GM19397 (cell line): ENCODE measurements around the gene CYCS.
"Not testable (repeated sequence)": the region's sequence is repeated elsewhere in the genome, so short reads cannot be mapped to it uniquely, and the experiment has no call there.

Experiments used
- ATAC-seq: cut with Tn5 transposase; IDR thresholded peaks from one replicate; pipeline ENCODE4 v1.9.1; 2021; ENCODE audit warnings: mild to moderate bottlenecking, moderate library complexity; ENCODE audit not compliant: unreplicated experiment

The CYCS gene

DNA sequence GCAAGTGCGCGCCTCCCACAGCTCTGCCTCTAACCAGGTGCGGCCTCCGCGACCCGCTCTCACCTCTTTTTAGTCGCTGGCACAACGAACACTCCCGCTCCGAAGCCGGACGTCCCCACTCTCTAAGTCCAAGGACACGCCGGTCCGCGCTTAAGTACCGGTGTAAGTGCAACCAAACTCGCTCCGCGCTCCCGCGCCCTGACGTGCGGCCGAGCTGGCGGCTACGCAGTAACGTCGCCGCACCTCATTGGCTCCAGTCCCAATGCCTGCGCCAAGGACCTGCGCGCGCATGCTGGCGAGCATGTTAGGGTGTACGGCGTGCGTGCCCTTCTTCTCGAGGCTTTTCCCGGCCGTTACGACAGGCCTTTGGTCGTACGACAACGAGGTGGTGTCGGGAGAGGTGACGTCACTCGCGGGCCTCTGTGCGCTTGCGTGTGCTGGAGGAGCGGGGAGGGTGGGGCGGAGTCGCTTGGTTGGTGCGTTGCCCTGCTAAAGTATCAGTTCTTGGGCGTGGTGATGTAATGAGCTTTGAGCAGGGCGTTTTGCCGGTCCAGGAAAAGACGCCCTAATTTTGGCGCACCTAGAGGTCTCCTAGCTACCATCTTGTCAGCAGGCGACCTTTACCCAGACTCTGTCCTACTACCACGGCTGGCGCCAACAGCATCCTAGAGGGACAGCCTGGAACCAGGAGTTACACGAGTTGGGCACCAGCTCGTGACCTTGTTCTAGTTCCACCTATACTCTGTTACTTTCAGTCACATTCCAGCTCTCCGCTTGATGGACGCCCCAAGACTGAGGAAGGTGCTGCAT is at the start of gene CYCS:
TSS of gene CYCS (minus strand) at position 124 of the 810 bp plus-strand sequence. CDS start 1,141 bp downstream, outside the sequence.
- peak; percentile 94 for ATAC-seq

DNA sequence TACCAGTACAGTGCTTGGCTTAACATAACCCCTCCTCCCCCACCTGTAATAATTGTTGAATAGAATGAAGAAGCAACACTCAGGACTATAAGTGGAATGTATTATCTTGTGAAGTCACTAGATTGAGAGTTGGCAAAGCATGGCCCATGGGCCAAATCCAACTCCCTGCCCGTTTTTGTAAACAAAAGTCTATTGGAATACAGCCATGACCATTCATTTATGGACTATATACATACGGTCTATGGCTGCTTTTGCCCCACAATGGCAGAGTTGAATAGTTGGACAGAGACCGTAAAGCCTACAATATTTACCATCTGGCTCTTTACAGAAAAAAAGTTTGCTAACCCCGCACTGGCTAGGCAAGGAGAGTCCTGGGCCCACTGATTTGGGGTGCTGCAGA is 48.1 kb upstream of the CYCS start:
- no peak for ATAC-seq

DNA sequence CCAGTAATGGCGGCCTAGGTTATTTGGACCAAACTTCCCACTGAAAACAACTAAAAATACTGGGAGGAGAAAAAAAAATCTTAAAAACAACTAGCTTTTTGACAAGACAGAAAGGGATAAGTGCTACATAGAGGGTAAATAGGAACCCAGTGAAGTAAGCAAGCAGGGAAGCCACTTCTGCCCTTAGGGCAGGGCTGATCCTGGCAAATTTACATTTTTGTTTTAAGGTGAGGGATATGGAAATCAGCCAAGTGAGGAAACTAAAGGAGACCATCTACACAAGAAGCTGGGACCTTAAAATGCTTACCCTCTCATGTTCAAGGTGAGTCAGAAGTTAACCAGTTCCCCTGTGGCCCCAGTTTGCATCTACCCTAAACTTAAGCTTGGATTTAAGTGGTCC is 46.5 kb upstream of the CYCS start:
- no peak for ATAC-seq

DNA sequence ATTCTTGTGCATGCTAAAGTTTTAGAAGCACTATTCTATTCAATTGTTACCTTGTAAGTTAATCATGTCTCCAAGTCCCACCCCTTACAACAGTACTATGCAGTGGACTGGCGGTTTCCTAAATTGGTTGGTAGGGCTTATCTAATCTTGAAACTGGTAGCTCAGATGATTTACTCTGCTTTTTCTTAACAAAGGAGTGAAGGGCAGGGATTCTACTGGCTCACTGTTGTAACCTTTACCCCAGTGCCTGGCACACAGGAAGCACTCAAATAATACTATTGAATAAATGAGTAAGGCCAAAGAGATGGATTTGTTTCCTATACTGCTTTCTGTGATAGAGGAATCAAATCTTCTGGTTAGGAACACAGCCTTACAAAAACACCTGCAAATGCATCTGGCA is 46.0 kb upstream of the CYCS start:
- ATAC-seq = no peak

DNA sequence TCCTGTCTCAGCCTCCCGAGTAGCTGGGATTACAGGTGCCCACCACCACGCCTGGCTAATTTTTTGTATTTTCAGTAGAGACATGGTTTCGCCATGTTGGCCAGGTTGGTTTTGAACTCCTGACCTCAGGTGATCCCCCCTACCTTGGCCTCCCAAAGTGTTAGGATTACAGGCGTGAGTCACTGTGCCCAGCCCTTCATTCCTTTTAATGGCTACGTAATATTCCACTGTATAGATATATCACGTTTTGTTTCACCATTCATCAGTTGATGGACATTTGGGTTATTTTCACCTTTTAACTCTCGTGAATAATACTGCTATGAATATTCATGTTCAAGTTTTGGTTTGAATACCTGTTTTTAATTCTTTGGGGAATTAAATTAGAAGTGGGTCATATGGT is 44.6 kb upstream of the CYCS start:
- ATAC-seq = no peak

DNA sequence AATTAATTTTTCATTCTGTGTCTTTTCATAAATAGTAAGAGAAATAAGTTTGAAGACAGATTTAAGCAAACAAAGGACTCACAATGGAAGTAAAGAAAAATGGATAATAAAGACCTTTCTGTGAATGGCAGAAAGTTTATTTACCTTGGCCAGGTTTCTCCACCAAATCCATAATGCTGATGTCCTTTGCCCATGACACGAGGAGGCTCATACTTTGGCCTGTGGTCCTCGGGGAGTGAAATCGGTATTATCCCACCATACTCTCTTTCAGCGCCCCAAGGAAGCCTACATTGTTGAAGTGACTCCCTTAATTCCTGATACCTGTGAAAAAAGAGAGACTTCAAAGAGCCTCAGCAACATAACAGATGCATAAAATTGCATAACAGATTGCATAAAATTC is 43.1 kb upstream of the CYCS start:
- ATAC-seq = no peak

DNA sequence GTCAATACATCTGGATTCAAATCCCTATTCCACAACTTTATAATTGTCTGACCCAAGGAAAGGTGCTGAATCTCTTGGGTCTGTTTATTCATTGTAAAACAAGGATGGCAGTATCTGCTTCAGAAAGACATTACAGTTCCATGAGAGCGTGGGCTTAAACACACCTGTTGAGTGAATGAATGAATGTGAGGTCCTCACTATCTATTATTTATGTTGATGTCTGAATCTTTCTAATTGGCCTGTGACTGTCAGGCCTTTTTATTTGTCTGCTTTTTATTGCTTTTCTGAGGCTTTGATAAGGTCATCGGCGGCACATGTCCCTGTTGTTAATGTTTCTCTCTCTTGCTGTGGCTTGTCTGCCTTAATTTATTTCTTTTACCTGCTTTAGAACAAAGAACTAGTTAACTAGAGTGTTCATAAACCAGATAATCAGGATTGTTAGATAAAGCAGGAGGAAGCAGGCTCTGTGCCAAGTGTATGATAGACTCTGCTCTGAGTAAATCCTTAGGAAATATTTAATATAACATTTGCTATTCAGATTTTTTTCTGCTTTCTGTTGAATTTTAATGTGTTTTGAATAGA is 42.3 kb upstream of the CYCS start:
- no peak for ATAC-seq

DNA sequence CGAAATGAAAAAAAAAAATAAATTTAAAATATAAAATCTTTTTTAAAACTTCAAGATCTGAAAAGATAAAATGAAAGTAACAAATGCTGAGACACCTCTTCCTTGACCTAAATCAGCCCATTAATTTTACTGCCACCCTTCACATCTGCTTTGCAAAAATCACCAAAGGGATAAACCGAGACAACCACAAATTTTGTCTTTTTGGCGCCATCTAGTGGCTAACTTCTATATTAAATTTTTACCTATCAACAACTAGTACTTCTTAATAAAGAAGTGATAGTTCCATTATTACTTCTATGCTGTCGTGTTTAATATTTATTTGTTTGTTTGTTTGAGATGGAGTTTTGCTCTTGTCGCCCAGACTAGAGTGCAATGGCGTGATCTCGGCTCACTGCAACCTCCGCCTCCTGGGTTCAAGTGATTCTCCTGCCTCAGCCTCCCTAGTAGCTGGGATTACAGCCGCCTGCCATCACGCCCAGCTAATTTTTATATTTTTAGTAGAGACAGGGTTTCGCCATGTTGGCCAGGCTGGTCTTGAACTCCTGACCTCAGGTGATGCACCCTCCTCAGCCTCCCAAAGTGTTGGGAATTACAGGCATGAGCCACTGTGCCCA is 35.0 kb upstream of the CYCS start:
- not testable (repeated sequence) for ATAC-seq

DNA sequence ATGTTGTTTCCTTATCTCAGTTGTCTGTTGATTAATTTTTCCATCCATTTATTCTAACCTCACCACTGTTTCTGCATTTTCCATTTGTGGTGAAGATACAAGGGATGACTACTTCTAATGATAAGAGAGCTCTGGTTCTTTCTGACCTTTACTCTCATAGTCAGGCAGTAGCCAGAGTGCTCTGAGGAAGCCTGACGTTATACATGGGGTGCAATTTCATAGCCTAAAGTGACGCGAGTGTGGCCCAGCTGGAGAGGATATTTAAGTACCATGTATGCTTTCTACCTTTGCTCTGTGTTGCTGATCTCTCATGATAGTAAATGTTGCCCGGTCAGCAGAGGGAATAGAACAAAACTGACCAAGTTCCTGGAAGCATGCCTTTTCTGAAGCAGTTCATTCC is 33.9 kb upstream of the CYCS start:
- ATAC-seq = no peak

DNA sequence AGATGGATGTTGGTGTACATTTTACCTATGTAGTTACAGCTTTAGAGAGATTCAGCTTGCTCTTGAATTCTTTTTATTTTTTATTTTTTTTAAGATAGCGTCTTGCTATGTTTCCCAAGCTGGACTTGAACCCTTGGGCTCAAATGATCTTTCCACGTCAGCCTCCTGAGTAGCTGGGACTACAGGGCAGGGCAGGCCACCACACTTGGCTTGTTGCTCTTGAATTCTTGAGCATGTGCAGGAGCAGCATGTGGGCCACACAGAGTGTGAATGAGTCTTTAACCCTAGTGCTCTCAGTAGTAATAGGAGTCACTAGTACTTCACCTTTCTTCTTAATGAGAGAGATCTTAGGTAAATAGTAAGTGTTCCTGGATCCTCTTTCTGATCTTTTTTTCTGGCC is 26.7 kb upstream of the CYCS start:
- no peak for ATAC-seq

DNA sequence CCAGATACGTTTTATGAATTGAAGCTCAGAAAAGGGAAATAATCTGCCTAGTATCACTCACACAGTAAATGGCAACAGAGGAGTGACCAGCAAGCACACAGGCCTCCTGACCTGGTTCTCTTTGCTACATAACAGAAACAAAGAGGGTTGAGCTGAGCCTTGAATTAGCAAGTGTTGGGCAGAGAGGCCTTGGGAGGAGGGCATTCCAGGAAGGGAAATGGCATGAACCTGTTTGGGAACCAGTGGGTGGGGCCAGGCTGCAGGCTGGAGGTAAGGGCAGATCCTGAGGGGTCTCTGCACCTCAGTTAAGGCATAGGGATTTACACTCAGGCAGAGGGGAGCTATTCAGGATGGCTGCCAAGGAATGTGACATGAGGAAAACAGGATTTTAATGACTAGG is 24.8 kb upstream of the CYCS start:
- ATAC-seq = no peak

DNA sequence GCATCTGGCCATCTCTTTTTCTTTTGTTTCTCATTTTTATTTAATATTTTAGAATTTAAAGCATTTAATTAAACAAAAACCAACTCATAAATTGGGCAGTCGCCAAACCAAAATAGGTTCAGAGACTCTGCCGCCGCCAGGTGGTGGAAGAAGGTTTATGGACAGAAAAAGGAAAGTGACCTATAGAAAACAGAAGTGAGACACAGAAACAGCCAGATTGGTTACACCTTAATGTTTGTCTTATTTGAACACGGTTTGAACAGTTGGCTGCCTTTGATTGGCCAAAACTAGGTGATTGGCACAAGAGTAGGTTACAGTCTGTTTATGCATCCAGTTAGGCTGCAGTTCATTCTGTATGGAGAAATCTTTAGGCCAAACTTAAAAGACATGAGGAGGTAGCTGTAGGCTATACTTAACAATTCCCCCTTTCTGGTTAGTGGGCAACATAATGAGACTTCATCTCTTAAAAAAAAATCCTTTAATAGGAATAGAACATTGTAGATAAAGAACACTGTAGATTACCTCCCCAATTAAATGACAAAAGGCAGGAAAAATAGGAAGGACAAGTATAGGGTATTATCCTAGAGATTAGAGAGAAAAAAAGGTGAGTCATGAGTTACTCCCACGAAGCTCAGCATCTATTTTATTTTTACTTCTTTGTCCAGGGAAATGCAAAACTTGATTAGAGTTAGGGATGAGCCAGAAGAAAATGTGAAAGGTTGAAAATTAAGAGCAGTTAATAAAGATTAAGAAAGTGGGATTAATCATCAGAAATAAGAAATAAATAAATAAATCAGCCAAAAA is 23.9 kb upstream of the CYCS start:
- no peak for ATAC-seq

DNA sequence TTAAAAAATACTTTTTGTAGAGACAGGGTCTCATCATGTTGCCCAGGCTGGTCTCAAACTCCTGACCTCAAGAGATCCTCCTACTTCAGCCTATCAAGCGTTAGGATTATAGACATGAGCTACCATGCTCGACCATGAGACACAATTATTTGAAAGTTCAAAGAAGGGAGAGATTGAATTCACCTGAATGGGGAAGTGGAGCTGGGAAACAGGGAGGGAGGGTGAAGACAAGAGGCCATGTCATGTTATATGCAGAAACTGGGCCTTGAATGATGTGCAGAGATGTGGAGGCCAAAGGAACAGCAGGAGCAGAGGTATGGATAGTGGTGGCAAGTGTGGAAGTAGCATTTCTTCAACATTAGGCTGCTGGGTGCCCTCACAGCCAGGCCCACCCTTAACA is 18.7 kb upstream of the CYCS start:
- ATAC-seq = no peak

DNA sequence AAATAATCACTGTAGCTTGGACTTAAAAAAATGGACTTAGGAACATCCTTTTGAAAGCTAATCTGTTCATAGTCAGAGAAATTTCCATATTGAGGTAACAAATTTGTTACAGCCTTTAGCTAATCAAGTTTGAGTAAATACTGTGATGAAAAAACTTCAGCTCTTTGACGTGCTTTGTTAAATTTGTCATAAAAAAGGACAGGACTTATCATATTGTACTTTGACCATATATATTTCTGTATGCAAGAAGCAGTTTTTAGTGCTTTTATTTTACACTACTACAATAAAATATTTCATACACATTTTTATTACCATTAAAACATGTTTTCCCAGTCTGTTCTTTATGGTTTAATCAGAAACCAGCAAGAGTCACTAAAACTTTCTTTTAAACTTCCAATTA is 14.5 kb upstream of the CYCS start:
- ATAC-seq = no peak

DNA sequence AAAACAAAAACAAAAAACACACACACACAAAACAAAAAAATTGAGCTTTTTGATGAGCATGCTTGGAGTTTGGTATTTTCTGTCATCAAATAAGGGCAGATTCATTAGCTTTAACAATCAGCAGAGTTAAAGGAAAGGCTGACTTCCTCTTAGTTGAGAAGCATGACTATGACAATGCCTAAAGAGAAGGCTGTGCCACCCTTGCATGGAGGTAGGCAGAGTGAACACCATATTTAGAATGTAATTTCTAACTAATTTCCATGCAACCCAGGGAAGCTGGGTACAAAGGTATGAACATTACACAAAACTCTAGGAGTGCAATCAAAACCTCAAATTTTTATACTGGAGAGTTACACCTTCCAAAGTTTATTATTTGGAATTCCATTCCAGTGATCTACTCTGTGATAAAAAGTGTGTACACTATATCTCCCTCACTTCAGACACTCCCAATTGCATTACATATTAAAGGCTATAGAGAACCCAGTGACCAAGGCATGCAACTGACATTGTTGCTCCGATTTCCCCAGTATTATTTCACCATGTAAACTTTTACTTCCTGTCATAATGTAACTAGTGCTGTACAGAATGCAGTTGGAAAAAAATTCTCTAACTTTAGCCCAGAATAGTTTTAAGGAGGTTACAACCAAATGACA is 9.4 kb upstream of the CYCS start:
- no peak for ATAC-seq

DNA sequence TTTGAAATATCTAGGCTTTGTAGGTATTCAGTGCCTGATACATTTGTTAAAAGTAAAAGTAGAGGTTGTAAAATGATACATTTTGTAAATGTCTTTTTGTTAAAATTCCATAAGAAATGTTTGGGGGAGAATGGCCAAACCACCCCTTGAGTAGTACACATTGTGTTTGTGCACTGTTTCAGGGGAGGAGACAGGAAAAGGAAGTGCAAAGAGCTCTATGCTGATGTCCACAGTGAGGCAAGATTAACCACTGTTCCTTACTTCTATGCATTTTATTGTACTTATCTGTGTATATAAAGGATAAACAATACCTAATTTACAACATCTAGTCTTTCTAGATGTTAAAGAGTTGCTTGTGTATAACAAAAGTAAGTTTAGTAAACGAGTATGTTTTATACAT is 7.4 kb upstream of the CYCS start:
- ATAC-seq = no peak

DNA sequence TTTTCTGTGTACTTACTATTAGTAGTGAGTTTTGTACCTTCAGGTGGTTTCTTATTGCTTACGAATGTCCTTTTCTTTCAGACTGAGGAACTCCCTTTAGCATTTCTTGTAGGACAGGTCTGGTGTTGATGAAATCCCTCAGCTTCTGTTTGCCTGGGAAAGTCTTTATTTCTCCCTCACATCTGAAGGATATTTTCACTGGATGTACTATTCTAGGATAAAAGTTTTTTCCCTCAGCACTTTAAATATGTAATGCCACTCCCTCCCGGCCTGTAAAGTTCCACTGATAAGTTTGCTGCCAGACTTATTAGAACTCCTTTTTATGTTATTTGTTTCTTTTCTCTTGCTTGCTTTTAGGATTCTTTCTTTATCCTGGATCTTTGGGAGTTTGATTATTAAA is 1.7 kb upstream of the CYCS start:
- no peak for ATAC-seq

DNA sequence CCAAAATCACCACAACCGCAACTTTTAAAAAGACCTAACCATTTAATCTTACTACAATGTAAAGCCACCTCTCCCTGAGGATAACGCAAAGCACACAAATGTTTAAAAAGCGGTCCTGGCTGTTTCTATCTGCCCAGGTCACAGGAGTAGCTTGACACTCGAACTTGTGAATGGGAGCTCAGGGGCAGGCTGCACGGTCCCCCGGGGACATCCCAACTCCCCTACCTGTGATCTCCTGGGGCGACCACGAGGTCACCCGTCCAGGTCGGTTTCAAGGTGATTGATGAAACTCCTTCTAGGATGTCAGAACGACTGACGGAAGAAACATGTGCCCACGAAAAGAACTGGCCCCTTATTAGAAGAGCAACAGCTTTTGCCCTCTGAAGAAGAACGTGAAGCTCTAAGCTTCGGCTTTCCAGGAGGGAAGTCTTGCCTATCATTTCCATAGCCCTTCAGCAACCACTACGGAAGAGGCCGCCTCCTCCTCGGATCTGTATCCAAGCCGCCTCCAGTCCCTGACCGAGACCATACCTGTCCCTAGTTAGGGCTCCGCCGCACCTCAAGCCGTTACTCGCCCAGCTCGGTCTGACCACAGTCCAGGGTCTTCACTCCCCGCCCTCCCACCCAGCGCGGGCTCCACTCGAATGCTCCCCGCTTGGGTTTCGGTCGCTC is 459 bp downstream of the CYCS start:
- no peak for ATAC-seq

DNA sequence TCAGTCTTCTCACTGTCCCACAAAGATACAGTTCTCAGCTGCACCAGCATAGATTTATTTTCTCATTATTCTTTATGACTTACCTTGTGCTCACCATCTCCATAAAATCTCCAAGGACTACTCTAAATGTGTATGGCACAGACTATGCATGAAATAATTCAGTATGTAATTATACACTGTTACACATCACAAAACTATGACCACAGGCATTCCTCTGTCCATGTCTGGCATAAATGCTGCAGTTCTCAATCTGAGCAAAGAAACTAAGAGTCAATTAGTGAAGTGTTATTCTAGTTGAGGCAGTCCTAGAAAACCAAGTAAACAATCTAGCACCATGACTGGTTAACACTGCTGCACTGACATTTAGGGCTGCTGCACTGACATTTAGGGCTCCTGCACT is 2.7 kb downstream of the CYCS start:
- no peak for ATAC-seq

DNA sequence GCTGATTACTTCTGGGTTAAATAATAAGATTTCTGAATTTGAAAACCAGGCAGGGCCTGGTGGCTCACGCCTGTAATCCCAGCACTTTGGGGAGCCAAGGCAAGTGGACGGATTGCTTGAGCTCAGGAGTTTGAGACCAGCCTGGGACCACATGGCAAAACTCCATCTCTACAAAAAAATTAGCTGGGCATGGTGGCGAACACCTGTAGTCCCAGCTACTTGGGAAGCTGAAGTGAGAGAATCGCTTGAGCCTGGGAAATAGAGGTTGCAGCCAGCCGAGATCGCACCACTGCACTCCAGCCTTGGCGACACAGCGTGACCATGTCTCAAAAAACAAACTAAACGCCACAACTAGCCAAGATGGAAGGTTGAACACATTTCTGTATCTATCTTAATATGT is 3.5 kb downstream of the CYCS start:
- ATAC-seq = no peak

DNA sequence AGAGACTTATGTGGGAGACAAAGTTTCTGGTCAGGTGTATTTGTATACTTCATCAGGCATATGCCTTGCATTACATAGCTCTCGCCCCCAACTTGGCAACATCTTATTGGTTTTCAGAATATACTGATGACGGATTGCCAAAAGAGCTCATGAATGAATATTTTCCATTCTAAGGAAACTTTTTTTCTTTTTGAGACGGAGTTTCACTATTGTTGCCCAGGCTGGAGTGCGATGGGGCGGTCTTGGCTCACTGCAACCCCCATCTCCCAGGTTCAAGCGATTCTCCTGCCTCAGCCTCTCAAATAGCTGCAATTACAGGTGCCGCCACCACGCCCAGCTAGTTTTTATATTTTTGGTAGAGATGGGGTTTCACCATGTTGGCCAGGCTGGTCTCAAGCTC is 6.0 kb downstream of the CYCS start:
- ATAC-seq = no peak
